Panc1 (cell line): Measurements from ENCODE around the gene APOA5.

Experiments
- POLR2AphosphoS5 ChIP-seq: IDR thresholded peaks from 2 replicates; pipeline ENCODE4 v1.6.1; 2012; ENCODE audit warnings: mild to moderate bottlenecking, low read depth, low read length, moderate library complexity
- TF ChIP-seq, protein P1 (sequence below): fragments of 450-650 bp; IDR thresholded peaks from 2 replicates; pipeline ENCODE4 v1.5.1; 2017; ENCODE audit warnings: mild to moderate bottlenecking

GRCh38 chr11:116773203-116774097, 18.2 kb downstream of the APOA5 start:
- TF ChIP-seq, protein P1, sequence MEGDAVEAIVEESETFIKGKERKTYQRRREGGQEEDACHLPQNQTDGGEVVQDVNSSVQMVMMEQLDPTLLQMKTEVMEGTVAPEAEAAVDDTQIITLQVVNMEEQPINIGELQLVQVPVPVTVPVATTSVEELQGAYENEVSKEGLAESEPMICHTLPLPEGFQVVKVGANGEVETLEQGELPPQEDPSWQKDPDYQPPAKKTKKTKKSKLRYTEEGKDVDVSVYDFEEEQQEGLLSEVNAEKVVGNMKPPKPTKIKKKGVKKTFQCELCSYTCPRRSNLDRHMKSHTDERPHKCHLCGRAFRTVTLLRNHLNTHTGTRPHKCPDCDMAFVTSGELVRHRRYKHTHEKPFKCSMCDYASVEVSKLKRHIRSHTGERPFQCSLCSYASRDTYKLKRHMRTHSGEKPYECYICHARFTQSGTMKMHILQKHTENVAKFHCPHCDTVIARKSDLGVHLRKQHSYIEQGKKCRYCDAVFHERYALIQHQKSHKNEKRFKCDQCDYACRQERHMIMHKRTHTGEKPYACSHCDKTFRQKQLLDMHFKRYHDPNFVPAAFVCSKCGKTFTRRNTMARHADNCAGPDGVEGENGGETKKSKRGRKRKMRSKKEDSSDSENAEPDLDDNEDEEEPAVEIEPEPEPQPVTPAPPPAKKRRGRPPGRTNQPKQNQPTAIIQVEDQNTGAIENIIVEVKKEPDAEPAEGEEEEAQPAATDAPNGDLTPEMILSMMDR: no peak
- TF ChIP-seq POLR2AphosphoS5: 0 out of 2 replicates have a peak, but pooled peaks have one; percentile 33
